MM.1S (cell line): ENCODE measurements around the gene DBN1.
"Not testable (repeated sequence)": the region's sequence is repeated elsewhere in the genome, so short reads cannot be mapped to it uniquely, and the experiment has no call there.

ENCODE experiments used
- DNase-seq: peaks from one replicate; pipeline ENCODE4 v3.0.0-alpha.2; 2015
- H2AFZ ChIP-seq: fragments of 300-600 bp; sonication (generic); 2 replicates; pipeline ENCODE4 v1.6.0; 2016; ENCODE audit warnings: antibody characterized with exemption, low read length
- H3F3A ChIP-seq: fragments of 300-600 bp; sonication (generic); 2 replicates; pipeline ENCODE4 v1.6.1; 2016; ENCODE audit warnings: mild to moderate bottlenecking, antibody characterized with exemption, low read length, moderate library complexity, mixed read lengths; ENCODE audit not compliant: insufficient read depth
- H3K27ac ChIP-seq: fragments of 300-600 bp; sonication (generic); 2 replicates; pipeline ENCODE4 v1.5.1; 2016; ENCODE audit warnings: mild to moderate bottlenecking, low read length
- H3K27me3 ChIP-seq: fragments of 300-600 bp; sonication (generic); replicated peaks from 2 replicates; pipeline ENCODE4 v1.6.0; 2016; ENCODE audit warnings: low read length; ENCODE audit not compliant: insufficient read depth
- H3K36me3 ChIP-seq: fragments of 300-600 bp; sonication (generic); replicated peaks from 2 replicates; pipeline ENCODE4 v1.6.1; 2016; ENCODE audit warnings: mild to moderate bottlenecking, low read length, mixed read lengths; ENCODE audit not compliant: insufficient read depth
- H3K4me1 ChIP-seq: fragments of 300-600 bp; sonication (generic); 2 replicates; pipeline ENCODE4 v1.6.1; 2016; ENCODE audit warnings: low read length, mixed read lengths
- H3K4me2 ChIP-seq: fragments of 300-600 bp; sonication (generic); 2 replicates; pipeline ENCODE4 v1.6.0; 2016; ENCODE audit warnings: low read depth, low read length
- H3K4me3 ChIP-seq: fragments of 300-600 bp; sonication (generic); 2 replicates; pipeline ENCODE4 v1.5.1; 2016; ENCODE audit warnings: low read length, mixed read lengths
- H3K79me2 ChIP-seq: fragments of 300-600 bp; sonication (generic); 2 replicates; pipeline ENCODE4 v1.6.1; 2016; ENCODE audit warnings: mixed run types, low read length, mixed read lengths
- H3K9ac ChIP-seq: fragments of 300-600 bp; sonication (generic); 2 replicates; pipeline ENCODE4 v1.6.1; 2016; ENCODE audit warnings: low read length, mixed read lengths
- H3K9me2 ChIP-seq: fragments of 300-600 bp; sonication (generic); replicated peaks from 2 replicates; pipeline ENCODE4 v1.6.1; 2016; ENCODE audit warnings: mild to moderate bottlenecking, low read length, mixed read lengths; ENCODE audit not compliant: insufficient read depth
- H3K9me3 ChIP-seq: fragments of 300-600 bp; sonication (generic); replicated peaks from 2 replicates; pipeline ENCODE4 v1.6.1; 2016; ENCODE audit warnings: mild to moderate bottlenecking, low read length, mixed read lengths; ENCODE audit not compliant: insufficient read depth
- H4K20me1 ChIP-seq: fragments of 300-600 bp; sonication (generic); 2 replicates; pipeline ENCODE4 v1.6.1; 2016; ENCODE audit warnings: mild to moderate bottlenecking, low read length, moderate library complexity, mixed read lengths; ENCODE audit not compliant: insufficient read depth
- EZH2 ChIP-seq: fragments of 300-600 bp; sonication (generic); optimal IDR thresholded peaks from 2 replicates; pipeline ENCODE3; 2017; ENCODE audit warnings: low read depth, mild to moderate bottlenecking, antibody characterized with exemption, low read length, mixed read lengths
- EZH2phosphoT487 ChIP-seq: fragments of 300-600 bp; sonication (generic); IDR thresholded peaks from 2 replicates; pipeline ENCODE4 v1.6.1; 2018; ENCODE audit warnings: antibody characterized with exemption, low read length
- TF ChIP-seq, protein P1 (sequence below): fragments of 300-600 bp; sonication (generic); IDR thresholded peaks from 2 replicates; pipeline ENCODE4 v1.5.1; 2016; ENCODE audit warnings: antibody characterized with exemption, low read length, mixed read lengths

DBN1 gene

DNA sequence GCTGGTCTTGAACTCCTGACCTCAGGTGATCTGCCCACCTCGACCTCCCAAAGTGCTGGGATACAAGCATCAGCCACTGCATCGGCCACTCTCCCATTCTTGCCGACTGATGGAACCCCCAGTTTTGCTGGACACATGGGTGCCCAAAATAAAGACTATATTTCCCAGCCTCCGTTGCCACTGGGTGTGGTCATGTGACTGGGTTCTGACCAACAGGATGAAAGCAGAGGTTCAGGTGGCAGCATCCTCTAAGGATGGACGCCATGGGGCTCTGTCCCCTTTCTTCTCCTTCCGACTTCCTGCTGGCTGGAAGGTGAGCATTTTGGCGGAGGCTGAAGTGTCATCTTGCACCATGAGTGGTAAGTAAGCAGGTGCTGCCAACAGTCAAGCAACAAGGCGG, 13.7 kb upstream of the DBN1 start:
- Histone ChIP-seq H3K9me2 (no peaks in the 10 kb centered on the region), H3K27ac (no peak overlapping the region), H3K9me3 (no peaks in the 10 kb centered on the region), H3K4me3 (no peak overlapping the region), H3K36me3 (no peaks in the 10 kb centered on the region), H3K27me3 (no peaks in the 10 kb centered on the region), H3K79me2 (no peaks in the 10 kb centered on the region), H2AFZ (no peak overlapping the region), H3K9ac (no peak overlapping the region), H4K20me1 (no peaks in the 10 kb centered on the region), H3K4me2 (no peak overlapping the region), H3K4me1 (peaks cover 11% of the 10 kb centered on the region; the same call in 1 of the 2 replicates), H3F3A (peaks cover 6% of the 10 kb centered on the region)
- DNase-seq: no peak
- TF ChIP-seq EZH2: no peak
- TF ChIP-seq, protein P1, sequence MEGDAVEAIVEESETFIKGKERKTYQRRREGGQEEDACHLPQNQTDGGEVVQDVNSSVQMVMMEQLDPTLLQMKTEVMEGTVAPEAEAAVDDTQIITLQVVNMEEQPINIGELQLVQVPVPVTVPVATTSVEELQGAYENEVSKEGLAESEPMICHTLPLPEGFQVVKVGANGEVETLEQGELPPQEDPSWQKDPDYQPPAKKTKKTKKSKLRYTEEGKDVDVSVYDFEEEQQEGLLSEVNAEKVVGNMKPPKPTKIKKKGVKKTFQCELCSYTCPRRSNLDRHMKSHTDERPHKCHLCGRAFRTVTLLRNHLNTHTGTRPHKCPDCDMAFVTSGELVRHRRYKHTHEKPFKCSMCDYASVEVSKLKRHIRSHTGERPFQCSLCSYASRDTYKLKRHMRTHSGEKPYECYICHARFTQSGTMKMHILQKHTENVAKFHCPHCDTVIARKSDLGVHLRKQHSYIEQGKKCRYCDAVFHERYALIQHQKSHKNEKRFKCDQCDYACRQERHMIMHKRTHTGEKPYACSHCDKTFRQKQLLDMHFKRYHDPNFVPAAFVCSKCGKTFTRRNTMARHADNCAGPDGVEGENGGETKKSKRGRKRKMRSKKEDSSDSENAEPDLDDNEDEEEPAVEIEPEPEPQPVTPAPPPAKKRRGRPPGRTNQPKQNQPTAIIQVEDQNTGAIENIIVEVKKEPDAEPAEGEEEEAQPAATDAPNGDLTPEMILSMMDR: no peak
- TF ChIP-seq EZH2phosphoT487: no peak

DNA sequence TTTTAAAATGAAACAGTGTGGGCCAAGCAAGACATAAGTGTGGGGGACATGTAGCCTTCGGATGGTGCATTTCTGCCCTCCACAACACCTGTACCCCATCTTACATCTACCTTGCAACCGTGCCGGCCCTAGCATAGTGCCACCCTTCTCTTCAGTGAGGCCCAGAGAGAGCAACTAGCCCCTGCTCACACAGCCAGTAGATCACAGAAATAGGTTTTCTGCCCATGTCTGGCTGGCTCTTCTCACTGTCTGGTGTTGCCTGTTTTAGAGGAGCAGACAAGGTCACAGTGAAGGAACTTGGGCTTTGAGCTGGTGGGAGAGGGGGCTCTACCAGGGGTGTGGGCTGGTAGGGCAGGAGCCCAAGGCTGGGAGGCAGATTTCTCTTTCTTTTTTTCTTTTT, 12.8 kb upstream of the DBN1 start:
- no peak overlapping the region for H3K4me2 ChIP-seq
- peaks cover 6% of the 10 kb centered on the region for H3F3A ChIP-seq
- TF ChIP-seq EZH2: no peak
- TF ChIP-seq, protein P1: no peak
- no peak for TF ChIP-seq EZH2phosphoT487
- H3K27ac ChIP-seq: no peak overlapping the region
- H4K20me1 ChIP-seq: no peaks in the 10 kb centered on the region
- no peaks in the 10 kb centered on the region for H3K36me3 ChIP-seq
- no peaks in the 10 kb centered on the region for H3K9me2 ChIP-seq
- H3K4me1 ChIP-seq: peaks cover 11% of the 10 kb centered on the region; the same call in 1 of the 2 replicates
- H3K4me3 ChIP-seq: no peak overlapping the region
- no peak for DNase-seq
- no peak overlapping the region for H3K9ac ChIP-seq
- no peaks in the 10 kb centered on the region for H3K27me3 ChIP-seq
- no peak overlapping the region for H2AFZ ChIP-seq
- H3K79me2 ChIP-seq: no peaks in the 10 kb centered on the region
- no peaks in the 10 kb centered on the region for H3K9me3 ChIP-seq

DNA sequence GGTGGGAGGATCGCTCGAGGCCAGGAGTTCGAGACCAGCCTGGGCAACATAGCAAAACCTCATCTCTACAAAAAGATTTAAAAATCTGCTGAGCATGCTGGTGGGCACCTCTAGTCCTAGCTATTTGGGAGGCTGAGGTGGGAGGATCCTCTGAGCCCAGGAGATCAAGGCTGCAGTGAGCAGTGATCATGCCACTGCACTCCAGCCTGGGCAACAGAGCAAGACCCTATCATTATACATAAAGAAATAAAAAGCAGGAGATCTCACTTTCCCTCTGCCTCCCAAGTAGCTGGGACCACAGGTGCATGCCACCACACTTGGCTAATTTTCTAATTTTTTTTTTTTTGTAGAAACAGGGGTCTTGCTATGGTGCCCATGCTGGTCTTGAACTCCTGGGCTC, 12.3 kb upstream of the DBN1 start:
- H3K4me2 ChIP-seq, H2AFZ ChIP-seq, H3K27ac ChIP-seq, H3K4me3 ChIP-seq, H3K79me2 ChIP-seq, H3K9me2 ChIP-seq, DNase-seq, H3F3A ChIP-seq, H4K20me1 ChIP-seq, H3K27me3 ChIP-seq, H3K9ac ChIP-seq, H3K9me3 ChIP-seq, H3K36me3 ChIP-seq: not testable (repeated sequence)
- peaks cover 11% of the 10 kb centered on the region; the same call in 1 of the 2 replicates for H3K4me1 ChIP-seq

GRCh38 chr5:177484902-177485549, 11.6 kb upstream of the DBN1 start:
- DNase-seq: no peak
- H3K79me2 ChIP-seq: no peaks in the 10 kb centered on the region
- H3K4me1 ChIP-seq: peaks cover 9% of the 10 kb centered on the region; the same call in 1 of the 2 replicates
- H2AFZ ChIP-seq: no peak overlapping the region
- no peak overlapping the region for H3K4me2 ChIP-seq
- H3K36me3 ChIP-seq: no peaks in the 10 kb centered on the region
- no peak overlapping the region for H3K4me3 ChIP-seq
- H3F3A ChIP-seq: peaks cover 4% of the 10 kb centered on the region
- H3K9me3 ChIP-seq: no peaks in the 10 kb centered on the region
- TF ChIP-seq, protein P1: no peak
- TF ChIP-seq EZH2phosphoT487 (no peak), EZH2 (no peak)
- H3K9ac ChIP-seq: no peak overlapping the region
- no peak overlapping the region for H3K27ac ChIP-seq
- no peaks in the 10 kb centered on the region for H3K27me3 ChIP-seq
- no peaks in the 10 kb centered on the region for H4K20me1 ChIP-seq
- no peaks in the 10 kb centered on the region for H3K9me2 ChIP-seq
